Measurements from ENCODE around the gene SLC3A2.
"Not testable (repeated sequence)": the region's sequence is repeated elsewhere in the genome, so short reads cannot be mapped to it uniquely, and the experiment has no call there.

The SLC3A2 gene

DNA sequence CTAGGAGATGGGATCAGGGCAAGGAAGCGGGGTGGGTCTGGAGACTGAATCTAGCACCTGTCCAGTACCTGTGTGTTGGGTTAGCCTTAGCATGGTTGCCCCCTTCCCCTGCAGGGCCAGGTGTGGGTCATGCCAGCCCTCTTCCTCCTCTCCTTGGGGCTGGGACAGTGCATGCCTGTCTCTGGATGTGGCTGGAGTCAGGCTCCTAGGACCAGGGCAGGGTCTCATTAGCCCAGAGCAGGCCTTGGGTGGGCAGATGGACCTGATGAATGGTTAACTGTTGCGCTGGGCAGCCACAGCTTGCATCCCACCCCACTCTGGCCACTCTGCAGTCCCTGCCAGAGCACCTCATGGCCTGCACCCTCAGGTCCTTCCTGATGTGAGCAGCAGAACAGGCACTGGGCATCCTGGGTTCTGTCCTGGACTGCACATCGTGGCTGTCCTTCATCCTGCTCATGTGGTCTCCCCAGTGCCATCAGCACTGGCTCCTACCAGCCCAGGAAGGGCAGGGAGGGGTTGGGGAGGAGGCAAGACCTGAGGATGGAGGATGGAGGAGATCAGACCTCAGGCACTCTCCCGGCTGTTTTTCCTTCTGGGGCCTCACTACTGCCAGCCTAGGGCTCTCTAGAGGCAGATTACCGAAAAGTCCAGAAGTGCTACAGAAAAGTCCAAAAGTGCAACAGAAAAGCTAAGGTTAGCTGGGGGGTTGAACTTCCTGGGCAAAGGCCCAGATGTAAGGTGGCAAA, 53.2 kb downstream of the SLC3A2 start:
- no peak for DNase-seq

DNA sequence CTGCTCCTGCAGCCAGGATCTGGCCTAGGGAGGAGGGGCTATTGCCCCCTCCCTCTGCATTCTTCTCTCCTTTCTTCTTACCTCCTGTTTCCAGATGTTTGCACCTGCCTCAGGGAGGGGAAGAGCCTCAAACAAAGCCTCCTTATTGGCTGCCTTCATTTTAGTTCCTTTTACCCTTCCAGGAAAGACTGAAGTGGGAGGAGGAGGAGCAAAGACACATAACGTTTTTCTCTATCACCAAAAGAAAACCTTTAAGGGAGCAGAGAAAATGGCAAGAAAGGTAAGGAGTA, 53.7 kb downstream of the SLC3A2 start:
- DNase-seq, result no peak

DNA sequence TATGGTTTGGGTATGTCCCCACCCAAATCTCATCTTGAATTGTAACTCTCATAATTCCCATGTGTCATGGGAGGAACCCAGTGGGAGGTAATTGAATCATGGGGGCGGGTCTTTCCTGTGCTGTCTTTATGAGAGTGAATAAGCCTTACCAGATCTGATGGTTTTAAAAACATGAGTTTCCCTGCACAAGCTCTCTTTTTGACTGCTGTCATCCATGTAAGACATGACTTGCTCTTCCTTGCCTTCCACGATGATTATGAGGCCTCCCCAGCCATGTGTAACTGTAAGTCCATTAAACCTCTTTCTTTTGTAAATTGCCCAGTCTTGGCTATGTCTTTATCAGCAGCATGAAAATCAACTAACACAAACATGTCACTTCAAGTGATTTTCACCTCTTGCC, 56.8 kb downstream of the SLC3A2 start:
- not testable (repeated sequence) for DNase-seq

Measured in GF-D8 (cell line).